MV-4-11 (cell line): ENCODE results near the gene GSG1L.
"Not testable (repeated sequence)": the region's sequence is repeated elsewhere in the genome, so short reads cannot be mapped to it uniquely, and the experiment has no call there.

Experiments
- DNase-seq: peaks from one replicate; lab custom pipeline; 2025; lab: John Stamatoyannopoulos, UW

The GSG1L gene

DNA sequence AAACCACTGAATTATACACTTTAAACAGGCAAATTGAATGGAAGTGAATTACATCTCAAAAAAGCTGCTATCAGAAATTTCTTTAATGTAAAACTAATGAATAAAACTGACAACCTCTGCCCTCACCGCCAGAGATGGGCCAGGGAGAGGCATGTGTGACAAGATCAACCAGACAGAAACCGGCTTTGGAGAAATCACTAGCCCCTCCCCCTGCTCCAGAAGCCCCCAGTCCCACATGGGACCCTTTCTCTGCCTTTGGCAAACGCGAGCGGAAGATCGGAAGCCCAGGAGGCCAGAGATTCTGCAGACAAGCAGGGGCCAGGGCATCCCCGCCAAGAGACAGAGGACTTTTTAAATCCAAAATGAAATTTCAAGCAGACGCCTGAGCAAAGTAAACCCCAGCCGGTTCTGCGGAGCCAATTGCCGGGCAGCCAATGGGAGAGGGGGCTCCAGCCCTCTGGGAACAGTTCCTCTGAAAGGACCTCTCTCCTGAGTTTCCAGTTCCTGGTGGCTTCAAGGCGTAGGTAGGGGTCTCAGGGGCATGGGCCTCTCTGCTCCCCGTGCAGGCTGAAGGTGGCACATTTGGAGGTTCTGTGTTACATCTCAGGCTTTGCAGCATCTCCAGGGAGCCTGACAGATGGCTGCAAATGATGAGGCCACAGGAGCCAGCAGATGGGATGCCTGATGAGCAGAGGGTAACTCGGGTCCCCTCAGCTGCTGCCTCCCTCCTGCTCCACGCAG lies 118.1 kb downstream of the GSG1L start:
- no peak for DNase-seq

DNA sequence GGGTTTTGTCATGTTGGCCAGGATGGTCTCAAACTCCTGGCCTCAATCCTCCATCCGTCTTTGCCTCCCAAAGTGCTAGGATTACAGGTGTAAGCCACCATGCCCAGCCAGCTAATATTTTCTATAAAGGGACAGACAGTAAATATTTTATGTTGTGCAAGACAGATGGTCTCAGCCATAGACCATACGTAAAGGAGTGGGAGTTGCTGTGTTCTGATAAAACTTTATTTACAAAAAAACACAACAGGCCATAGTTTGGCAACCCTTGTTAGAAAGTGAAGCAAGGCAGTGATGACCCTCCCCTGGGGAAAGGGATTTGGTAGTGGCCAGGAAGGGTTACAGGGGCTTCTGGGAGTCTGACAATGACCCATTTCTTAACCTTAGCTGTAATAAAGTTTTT lies 119.7 kb downstream of the GSG1L start:
- DNase-seq = no peak

DNA sequence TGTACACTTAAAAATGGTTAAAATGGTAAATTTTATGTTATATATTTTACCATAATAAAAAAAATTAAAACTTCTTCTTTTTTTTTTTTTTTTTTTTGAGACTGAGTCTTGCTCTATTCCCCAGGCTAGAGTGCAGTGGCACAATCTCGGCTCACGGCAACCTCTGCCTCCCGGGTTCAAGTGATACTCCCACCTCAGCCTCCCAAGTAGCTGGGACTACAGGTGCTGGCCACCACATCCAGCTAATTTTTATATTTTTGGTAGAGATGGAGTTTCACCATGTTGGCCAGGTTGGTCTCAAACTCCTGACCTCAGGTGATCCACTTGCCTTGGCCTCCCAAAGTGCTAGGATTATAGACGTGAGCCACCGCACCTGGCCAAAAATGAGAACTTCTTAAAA lies 121.4 kb downstream of the GSG1L start:
- not testable (repeated sequence) for DNase-seq

DNA sequence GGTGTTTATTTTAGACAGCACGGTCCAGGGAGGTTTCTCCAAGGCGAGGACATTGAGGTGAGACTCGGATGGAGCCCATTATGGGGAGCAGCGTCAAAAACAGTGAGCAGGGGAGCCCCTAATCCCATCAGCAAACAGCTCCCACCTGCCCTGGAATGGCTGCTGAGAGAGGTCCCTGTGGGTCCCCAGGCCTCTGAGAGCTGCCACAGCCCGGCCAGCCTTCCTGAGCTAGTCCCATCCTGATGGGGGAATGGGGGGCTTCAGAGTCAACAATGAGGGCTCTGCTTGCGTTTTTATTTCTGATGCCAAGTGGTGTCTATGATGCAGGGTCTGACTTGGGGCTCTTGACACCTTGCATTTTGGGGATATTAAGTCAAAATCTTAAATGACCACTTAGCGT lies 128.4 kb downstream of the GSG1L start:
- no peak for DNase-seq

DNA sequence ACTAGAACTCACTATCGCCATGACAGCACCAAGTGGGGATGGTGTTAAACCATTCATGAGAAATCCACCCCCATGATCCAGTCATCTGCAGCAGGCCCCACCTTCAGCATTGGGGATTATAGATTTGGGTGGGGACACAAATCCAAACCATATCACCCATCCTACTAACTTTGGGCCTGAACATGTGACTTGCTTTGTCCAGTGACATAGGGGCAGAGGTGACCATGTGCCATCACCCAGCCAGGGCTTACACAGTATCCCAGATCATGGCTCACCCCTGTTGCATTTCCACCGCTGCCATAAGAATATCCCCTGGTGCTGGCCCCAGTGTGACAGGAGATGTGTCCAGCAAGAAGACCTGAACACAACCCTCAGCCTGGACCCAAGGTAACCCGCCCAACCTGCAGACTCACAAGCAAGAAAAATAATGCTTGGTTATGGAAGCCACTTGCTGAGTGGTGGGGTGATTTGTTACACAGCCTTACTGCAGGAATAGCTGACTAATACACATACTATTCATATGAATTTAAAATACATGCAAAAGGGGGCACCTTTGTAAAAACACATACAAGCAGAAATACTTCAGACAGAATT lies 130.9 kb downstream of the GSG1L start:
- no peak for DNase-seq

DNA sequence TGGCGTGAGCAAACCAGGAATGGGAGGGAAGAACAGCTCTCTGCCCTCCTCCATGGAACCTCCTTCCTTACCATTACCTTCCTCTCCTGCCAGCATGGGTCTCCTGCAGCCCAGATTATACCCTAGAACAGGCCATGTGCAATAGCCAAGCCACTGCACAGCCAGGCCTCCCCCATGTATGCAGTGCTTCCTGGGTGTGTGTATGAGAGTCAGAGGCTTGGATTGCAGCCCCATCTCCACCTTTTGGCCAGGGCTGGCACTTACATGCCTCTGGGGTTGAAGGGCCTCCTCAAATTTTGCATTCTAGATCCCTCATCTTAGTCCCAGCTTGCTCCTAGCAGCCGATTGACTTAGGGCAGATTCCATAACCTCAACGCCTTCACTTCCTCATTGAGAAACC lies 133.7 kb downstream of the GSG1L start:
- DNase-seq = peak; percentile 45

DNA sequence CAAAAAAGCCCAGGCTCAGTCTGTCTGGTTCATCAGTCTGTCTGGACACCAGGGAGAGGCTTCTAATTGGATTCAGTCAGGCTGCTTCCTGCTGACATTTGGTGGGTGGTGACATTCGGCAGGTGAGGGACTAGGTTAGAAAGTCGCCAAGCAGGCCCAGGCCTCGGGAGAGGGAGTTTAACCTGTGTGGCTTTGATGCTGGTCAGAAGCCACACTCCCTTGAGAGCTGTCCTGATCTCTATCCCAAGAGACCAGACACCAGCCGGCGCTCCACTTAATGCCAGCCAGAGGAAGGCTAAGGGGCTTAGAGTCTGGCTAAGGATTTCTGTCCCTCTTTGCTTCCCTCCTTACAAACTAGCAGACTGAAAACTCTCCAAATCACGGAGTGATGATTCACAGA lies 135.0 kb downstream of the GSG1L start:
- no peak for DNase-seq

DNA sequence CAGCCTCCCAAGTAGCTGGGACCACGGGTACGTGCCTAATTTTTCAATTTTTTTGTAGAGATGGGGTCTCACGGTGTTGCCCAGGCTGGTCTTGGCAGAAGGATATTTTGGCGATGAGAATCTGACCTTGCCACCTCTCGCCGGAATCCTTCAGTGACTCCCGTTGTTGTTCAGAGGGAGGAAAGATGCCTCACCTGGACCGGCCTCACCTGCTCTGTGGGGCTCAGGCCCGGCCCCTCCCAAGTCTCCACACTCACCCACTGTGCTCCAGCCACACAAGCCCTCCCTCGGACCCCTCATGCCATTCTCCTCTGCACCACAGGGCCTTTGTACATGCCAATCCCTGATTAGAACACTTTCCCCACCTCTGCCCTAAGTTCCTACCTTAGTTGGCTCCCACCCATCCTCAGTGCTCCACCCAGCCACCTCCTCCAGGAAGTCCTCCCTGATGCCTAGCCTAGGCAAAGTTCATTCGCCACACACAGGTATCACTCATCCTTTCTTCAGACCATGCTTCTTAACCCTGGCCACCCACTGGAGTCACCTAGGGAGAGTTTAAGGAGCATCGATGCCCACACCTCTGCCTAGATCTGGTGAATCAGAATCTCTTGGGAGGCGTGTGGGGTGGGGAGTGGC lies 136.1 kb downstream of the GSG1L start:
- DNase-seq = no peak

DNA sequence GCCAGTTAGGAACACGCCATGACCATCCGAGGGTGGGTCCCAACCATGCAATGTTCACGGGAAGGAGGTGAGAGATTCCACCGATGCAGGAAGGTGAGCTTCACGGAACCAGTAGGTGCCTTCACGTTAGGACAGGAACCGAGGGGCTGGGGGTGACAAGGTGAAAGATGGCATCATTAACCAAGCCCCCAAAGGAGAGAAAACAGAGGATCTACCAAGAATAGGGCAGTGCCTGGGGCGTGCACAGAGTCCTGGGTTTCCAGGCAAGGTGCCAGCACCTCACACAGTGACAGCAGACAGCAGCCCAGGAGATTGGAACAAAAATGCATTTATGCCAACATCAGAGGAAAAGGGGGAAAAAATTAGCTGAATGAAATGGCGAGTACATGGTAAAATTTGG lies 137.9 kb downstream of the GSG1L start:
- DNase-seq = no peak

DNA sequence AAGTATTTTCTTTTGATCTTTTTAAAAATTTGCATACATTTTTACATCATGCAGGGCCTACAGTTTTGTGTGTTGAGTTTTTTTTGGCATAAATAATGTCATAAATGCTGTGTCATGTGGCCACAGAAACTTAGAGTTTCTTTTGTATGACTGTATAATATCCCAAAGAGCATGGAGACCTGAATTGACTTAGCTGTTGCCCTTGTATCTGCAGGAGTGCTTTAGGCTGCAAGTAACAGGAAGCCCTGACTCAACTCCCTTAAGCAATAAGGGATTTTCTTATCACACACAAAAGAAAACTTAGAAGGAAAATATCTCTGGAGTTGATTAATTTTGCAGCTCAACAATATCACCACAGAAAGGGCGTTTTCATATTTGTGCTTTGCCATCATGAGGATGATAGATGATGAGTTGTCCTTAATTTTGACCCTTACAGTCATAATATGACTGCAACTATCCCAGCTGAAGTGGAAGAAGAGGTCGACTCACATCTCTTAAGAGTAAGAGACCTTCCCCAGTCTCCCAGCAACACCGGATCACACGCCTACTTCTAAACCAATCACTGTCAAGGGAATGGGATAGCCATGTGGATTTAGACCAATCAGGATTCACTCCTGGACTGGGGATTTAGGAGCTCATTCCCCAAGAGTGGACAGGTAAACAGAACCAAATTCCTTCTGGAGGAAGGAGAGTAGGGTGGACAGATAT lies 138.9 kb downstream of the GSG1L start:
- no peak for DNase-seq

DNA sequence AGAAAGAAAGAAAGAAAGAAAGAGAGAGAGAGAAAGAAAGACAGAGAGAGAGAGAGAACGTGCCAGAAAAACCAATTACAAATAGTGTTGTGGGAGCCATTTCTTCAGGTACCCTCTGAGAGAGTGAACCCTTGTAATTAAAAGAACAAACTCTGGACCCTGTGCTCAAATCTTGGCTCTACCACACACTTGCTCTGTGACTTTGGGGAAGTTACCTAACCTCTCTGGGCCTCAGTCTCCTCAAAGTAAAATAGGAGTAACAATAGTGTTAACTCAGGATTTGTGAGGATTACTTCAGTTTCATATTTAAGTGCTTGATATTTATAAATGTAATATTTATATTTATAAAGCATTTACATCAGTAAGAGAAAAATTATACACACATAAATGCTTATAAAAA lies 139.8 kb downstream of the GSG1L start:
- no peak for DNase-seq

DNA sequence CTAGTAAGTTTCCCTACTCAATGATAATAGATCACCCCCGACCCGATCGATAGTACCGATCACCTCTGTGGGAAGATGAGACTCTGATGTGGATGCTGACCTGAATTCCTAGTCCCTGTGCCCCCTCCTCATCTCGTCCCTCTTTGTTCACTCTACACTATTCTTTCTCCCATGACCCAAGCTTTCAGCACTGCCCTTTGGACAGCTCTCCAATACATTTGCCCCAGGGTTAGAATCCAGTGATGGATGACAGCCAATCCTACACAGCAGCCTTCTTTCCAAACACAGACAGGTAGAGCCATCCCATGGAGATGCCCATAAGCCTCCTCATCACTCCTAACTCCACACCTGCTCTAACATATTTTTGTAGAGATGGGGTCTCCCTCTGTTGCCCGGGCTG lies 141.1 kb downstream of the GSG1L start:
- DNase-seq = no peak

DNA sequence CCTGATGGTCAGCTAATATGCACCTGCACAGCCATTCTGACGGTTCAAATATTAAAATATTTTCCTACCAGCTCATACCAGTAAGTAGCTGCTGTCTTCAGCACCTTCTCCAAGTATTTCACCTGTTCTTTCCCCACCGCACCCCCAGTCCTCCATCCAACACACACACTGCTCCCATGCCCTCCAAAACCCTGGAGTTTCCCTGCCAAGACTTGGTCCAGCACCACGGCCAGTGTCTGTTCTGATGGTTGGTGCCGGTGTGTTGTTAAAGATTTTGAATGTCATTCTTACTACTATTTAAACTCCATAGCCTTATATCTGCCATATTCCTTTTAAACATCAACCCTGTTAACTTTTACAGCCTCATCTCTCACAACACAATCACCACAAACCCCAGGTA lies 142.4 kb downstream of the GSG1L start:
- DNase-seq = no peak

DNA sequence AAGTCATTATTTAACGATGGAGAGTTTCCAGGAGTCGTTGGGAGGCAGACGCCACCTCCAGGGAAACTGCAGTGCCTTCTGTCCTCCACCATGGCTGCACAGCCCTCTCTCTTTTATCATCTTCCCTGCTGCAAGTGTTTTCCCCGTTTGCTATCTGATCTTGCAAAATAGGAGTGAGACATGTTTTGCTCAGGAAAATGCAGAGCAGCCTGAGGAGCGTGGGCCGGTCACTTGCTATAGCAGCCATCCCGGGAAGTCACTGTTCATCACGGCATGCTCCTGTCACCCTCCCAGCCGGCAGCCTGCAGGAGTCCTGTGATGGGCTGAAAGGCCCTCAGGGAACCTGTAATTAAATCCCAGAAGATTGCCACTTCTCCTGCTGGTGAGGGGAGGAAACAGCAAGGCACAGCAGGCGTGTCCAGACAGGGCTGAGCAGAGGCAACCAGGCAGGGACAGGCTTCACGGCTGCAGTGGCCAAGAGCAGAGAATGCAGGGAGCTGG lies 143.1 kb downstream of the GSG1L start:
- no peak for DNase-seq

DNA sequence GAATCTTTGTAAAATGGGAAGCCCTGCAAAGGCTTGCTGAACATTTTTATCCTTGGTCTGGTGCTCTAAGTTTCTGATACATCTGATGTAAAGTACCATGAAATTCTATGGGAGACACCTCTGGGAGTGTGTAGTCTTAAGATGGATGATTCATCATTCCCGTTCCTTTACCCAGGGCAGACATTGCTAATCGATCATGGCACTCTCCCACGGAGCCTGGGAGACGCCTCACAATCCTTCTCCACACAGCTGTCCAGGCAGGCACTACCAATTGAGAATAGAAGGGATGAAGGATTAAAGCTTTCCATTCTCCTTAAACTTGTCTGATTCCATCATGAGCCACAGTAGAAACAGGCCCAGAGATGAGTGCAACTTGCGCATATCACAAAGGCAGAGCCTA lies 144.8 kb downstream of the GSG1L start:
- no peak for DNase-seq

DNA sequence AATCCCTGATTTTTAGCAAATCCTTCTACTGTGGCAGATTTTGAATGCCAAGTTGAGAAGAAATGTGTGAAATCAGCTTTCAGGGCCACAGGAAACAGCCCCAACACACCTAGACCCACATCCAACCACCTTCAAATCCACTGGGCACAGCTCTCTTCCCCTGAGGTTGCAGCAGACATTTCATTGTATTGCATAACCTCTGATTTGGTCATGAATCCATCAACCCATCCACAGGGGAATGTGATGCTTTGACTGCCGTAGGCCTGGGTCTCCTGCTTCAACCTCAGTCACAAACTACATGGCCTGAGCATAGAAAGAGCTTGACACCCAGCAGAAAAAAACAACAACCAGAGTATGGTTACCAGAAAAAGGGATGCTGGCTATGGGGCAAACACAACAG lies 145.6 kb downstream of the GSG1L start:
- DNase-seq = no peak

DNA sequence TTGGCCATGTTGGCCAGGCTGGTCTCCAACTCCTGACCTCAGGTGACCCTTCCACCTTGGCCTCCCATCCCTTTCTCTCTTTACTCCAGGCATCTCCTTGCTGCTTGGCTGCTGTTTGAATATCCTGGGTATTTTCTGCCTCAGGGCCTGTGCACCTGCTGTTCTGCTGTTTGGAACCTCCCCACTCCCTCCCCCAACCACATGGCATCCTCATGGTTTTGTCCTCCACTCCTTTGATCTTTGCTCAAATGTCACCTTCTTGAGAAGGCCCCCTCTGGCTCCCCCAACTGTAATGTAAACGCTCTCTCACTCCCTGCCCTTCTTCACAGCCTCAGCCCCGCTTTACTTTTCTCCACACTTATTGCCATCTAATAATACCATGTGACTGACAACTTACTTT lies 152.0 kb downstream of the GSG1L start:
- DNase-seq = no peak

DNA sequence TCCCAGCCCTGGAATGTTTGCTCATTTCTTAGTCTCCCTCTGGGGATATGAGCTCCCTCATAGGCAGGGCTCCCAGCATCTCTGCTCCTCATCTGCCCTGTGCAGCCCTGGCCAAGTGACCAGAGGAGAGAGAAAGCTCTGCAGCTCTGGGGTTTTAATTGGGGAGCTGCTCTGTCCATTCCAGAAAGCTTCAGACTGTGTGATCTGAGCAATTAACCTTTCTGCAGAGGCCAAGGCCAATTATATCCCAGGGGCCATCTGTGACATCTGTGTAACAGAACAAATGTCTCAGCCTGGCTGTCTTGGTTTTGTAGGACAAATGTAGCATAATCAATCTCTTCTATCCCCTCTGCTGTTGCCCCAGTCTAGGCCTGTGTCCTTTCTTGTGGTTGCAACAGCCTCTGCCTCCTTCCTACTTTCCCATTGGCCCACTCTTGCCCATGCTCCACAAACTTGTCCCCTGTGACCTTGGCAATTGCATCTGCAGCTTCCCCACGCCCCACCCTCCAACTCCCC lies 156.0 kb downstream of the GSG1L start:
- DNase-seq = no peak

DNA sequence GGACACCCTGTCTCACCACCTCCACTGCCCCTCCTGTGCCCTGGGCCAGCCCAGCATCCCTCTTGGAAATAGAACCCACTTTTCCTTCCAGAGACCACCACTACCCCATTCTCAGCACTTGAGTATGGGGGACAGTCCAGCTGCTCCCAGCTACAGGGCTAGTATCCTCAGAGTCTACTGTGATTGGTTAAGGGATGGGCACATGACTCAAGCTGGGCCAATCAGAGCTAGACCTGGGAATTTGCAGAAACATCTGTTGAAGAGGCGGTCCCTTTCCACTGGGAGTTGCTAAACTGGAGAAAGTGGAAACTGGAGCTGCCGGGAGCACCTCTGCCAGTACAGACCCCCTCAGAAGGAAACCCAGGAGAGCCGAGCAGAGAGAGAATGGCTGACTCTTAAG lies 156.6 kb downstream of the GSG1L start:
- no peak for DNase-seq

DNA sequence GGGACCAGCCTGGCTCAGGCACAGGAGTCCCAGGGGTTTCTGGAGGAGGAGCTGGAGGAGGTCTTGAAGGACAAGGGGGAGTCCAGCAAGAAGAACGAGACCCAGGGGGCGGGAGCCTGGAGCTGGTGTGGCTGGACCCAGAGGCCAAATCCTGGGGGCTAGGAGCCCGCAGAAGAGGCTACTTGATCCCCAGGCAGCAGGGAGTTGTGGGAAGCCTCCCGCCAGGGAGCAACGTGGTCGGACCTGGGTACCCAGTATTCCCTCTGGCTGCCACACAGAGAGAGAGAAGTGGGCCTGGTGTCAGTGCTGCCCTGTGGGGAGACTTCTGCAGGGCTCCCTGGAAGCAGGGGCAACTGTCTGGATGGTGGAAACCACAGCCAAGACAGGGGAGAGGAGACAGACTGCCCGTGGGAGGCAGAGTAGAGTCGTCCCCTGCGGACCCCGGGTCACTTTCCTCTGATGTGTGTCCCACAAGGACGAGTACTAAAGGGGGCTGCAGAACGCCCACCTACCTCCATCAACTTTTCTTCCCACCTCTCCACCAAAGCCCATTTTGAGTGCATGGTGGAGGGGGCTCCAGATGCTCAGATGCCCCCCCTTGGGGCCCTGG lies 160.4 kb downstream of the GSG1L start:
- no peak for DNase-seq

DNA sequence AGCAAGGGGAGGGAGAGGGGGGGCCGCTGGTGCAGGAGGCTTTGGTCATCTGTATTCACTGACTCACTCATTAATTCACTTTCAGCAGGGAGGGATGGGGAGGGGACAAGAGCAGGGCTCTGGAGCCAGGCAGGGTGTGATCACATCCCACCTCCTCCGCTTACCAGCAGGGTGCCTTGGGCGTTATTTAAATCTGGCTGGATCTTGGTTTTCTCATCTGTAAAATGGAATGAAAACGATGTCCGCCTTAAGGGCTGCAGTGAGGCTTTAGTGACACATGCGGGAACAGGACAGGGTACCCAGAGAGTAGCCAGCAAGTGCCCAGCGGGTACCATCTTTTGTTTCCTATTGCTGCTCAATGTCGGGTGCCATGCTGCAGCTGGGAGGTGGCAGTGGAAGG lies 161.0 kb downstream of the GSG1L start:
- DNase-seq = no peak

DNA sequence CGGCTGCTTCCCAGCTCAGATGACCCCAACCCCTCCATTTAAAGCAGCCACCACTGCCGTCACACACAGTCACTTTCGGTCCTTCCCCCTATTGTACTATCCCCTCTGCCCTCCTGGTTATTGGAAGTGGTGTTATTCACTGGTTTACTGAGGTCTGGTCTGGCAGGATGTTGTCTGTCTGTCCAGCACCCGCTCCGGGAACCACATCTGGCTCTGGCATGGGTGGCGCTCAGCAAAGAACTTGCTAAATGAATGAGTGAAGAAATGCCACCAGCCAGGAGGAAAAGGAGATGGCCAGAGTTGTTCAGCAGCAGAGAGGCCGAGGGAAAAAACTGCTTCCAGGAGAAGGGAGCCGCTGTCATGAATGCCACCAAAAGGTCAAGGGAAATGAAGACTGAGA lies 161.6 kb downstream of the GSG1L start:
- no peak for DNase-seq
